Skeletal muscle cell (primary cell): Measurements from ENCODE around the gene CCR1.
"Not testable (repeated sequence)": the region's sequence is repeated elsewhere in the genome, so short reads cannot be mapped to it uniquely, and the experiment has no call there.

Source experiments
- DNase-seq: peaks from one replicate; pipeline ENCODE4 v3.0.0-alpha.2; 2010; ENCODE audit warnings: low read depth
- H3K4me3 ChIP-seq: 2 replicates; pipeline ENCODE4 v1.5.1; 2011; ENCODE audit warnings: low read depth, mild to moderate bottlenecking, control low read depth, low read length, moderate library complexity

The CCR1 gene

DNA sequence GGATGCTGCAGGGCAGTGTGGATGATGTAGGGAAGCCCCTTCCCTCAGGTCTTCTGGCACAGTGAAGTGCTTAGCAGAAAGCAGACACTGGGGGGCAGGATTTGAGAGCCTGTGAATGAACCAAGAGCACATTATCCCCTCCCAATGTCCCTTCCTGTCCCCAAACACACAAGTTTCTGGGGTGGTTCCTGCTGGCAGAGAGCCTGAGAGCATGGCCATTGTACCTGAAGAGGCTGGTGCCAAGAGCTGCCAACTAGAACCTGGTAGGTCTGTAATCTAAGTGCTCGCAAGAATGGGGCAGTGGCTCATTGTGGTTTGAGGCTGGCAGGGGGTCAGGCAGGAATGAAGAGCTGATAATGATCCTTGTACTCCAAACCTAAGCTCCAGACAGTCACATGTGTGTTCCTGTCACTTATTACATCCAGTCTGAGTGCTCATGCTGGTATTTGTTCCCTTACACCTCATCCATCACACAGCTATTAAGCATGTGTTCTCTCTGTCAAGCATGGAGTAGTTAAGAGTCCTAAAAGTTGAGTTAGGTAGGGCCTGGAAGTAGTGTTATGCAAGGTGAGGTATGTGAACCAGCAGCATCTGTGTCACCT lies 6.7 kb upstream of the CCR1 start:
- DNase-seq = no peak
- H3K4me3 ChIP-seq = no peak overlapping the region

DNA sequence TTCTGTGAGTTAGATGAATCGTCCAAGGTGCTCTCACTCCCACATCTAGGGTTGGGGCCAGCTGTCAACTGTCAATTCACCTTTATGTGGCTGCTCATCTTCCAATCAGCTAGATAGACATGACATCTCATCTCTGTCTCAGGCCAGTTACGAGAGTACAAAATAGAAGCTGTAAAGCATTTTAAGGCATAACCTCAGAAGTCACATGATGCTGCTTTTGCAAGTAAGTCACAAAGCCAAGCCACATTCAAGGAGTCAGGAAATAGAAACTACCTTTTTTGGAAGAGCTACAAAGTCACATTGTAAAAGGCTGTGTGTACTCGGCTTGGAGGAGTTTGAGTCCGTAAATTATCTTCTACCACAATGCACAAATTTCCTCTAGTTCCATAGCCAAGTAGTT lies 5.1 kb upstream of the CCR1 start:
- no peak for DNase-seq
- H3K4me3 ChIP-seq = no peak overlapping the region

GRCh38 chr3:46212101-46212500 lies 4.0 kb upstream of the CCR1 start:
- no peak overlapping the region for H3K4me3 ChIP-seq
- no peak for DNase-seq

- no peak overlapping the region for H3K4me3 ChIP-seq
- no peak for DNase-seq
Measured at GRCh38 chr3:46209746-46210470, 1.8 kb upstream of the CCR1 start.

DNA sequence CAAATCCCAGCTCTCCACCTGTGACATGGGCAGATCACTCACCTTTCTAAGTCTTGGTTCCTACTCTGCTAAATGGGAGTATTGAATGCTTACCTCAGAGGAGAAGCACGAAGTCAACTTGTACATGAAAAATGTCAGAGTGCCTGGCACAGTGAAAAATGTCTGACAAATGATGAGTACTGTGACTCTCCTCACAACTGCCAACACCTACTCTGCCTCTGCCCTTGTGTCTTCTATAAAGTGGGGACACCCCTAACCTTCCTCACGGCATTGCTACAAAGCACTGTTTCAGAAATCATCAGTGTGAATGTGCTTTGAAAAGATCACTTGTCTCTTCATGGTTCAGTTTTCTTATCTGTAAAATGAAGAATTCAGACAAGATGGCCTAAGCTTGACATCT lies 940 bp upstream of the CCR1 start:
- no peak overlapping the region for H3K4me3 ChIP-seq
- DNase-seq = no peak

- not testable (repeated sequence) for H3K4me3 ChIP-seq, DNase-seq
Measured at GRCh38 chr3:46207514-46207913, 599 bp downstream of the CCR1 start.

GRCh38 chr3:46206282-46207015 lies 1.7 kb downstream of the CCR1 start:
- no peak for DNase-seq
- no peak overlapping the region for H3K4me3 ChIP-seq

DNA sequence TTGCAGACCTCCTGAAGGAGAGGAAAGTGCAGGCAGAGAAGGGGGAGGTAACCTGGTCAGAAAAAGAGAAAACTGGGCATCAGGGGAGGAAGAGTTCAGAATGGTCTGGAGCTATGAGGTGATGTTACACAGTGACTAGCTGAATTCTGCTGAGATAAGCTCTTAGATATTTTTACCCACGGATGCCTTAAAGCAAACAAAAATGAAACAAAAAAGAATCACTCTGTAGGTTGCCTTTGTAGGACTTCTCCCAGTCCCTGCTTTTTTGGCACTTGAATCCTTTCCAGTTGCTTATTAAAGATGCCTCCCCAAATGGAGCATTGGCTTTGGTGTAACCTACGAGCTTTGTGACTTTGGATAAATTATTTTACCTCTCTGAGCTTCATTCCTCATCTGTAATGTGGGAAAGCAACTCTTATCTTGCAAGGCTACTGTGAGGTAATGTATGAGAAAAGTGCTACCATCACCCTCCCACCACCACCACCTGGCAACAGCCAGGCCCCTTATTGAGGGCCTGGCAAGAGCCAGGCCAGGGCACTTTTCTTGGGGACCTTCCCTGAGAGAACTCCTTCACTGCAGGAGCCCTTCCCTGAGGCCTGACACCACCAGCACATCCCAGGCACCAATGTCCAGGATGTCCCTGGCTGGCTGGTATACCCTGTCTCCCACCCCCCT lies 2.7 kb downstream of the CCR1 start:
- no peak for DNase-seq
- H3K4me3 ChIP-seq = no peak overlapping the region

DNA sequence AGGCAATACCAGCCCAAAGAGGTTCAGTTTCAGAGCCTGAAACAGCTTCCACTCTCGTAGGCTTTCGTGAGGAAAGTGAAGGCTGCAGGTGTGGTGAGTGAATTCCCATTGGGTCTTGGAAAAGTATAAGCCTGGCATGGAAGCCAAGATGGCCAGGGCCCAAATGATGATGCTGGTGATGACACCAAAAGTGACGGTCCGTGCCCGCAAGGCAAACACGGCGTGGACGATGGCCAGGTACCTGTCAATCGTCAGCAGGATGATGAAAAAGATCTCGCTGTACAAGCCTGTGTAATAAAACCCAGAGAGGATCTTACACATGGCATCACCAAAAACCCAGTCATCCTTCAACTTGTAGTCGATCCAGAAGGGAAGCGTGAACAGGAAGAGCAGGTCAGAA lies 4.4 kb downstream of the CCR1 start:
- no peak overlapping the region for H3K4me3 ChIP-seq
- DNase-seq = no peak

GRCh38 chr3:46202535-46202934 lies 5.6 kb downstream of the CCR1 start:
- no peak overlapping the region for H3K4me3 ChIP-seq
- no peak for DNase-seq

GRCh38 chr3:46200790-46201189 lies 7.3 kb downstream of the CCR1 start:
- DNase-seq = no peak
- H3K4me3 ChIP-seq = no peak overlapping the region

- no peak for DNase-seq
- no peak overlapping the region for H3K4me3 ChIP-seq
Measured at GRCh38 chr3:46200211-46200610, 7.9 kb downstream of the CCR1 start.

- no peak overlapping the region for H3K4me3 ChIP-seq
- DNase-seq = no peak
Measured at GRCh38 chr3:46196261-46196957, 11.7 kb downstream of the CCR1 start.

GRCh38 chr3:46194868-46195553 lies 13.1 kb downstream of the CCR1 start:
- no peak overlapping the region for H3K4me3 ChIP-seq
- no peak for DNase-seq

- DNase-seq = no peak
- no peak overlapping the region for H3K4me3 ChIP-seq
Measured at GRCh38 chr3:46193436-46193835, 14.7 kb downstream of the CCR1 start.

DNA sequence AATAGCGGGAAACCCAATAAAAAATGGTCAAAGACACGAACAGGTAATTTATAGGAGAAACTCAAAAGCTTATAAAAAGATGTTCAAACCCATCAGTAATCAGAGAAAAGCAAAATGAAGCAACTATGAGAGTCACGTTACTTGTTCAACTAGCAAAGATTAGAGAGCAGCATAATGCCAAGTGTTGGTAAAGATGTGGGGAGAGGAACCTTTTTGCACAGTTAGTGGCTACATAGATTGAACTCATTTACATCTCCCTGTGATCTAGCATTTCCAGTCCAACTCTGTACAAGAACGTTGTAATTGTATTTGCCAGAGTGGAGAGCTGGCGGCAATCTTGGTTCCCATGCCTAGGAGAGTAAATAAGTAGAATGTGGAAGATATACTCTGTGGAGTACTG lies 15.2 kb downstream of the CCR1 start:
- no peak overlapping the region for H3K4me3 ChIP-seq
- no peak for DNase-seq

DNA sequence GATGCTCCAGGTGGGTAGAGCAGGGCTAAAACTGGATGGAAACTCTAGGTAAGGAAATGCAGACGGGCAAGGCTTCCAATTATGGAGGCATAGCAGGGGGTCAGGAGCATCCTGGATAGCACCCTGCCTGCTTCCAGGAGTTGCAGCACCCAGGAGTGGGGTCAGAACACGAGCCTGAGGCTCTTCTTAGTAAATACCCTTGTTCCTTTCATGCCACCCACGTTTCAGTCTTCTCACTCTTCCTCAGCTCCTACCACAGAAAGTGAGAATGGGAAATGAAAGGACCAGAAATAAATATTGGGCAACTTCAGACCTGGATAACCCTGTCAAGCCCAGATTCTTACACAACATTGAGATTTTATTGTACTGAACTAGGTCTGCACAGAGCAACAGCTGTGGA lies 16.4 kb downstream of the CCR1 start:
- H3K4me3 ChIP-seq = no peak overlapping the region
- DNase-seq = no peak

DNA sequence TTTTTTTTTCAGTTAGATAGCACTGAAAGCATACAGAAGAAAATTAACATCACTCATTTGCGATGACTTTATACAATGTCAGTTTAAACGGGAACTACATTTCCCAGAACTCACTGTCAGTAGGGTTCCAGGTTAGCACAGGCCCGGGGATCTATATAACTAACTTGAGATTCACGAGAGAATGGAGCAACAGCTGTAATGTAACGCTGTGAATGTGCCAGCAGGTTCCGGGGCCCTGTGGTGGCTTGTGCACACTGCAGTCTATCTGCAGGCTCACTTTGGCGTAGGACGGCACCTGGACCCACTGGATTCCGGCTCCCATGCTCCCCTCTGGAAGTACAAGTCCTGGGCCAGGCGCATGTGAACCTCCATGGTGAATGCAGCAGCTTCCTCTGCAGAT lies 19.4 kb downstream of the CCR1 start:
- H3K4me3 ChIP-seq = no peak overlapping the region
- DNase-seq = no peak

GRCh38 chr3:46187876-46188275 lies 20.2 kb downstream of the CCR1 start:
- no peak overlapping the region for H3K4me3 ChIP-seq
- peak; percentile 82 for DNase-seq
